Lower leg skin (tissue), 3 donors: ENCODE results near the gene RUNX2.

ENCODE experiments used
- POLR2A ChIP-seq, 2 donors: fragments of 450-650 bp; IDR thresholded peaks; one replicate each; pipeline ENCODE4 v1.6.1; 2016 to 2017; ENCODE audit warnings: antibody characterized with exemption in 2 of 2, mild to moderate bottlenecking in 1 of 2, moderate library complexity in 1 of 2
- TF ChIP-seq, protein P1 (sequence below), 3 donors: fragments of 450-650 bp; IDR thresholded peaks; one replicate each; pipeline ENCODE4 v1.5.1; 2016; ENCODE audit warnings: antibody characterized with exemption in 3 of 3, mild to moderate bottlenecking in 3 of 3, moderate library complexity in 2 of 3

DNA sequence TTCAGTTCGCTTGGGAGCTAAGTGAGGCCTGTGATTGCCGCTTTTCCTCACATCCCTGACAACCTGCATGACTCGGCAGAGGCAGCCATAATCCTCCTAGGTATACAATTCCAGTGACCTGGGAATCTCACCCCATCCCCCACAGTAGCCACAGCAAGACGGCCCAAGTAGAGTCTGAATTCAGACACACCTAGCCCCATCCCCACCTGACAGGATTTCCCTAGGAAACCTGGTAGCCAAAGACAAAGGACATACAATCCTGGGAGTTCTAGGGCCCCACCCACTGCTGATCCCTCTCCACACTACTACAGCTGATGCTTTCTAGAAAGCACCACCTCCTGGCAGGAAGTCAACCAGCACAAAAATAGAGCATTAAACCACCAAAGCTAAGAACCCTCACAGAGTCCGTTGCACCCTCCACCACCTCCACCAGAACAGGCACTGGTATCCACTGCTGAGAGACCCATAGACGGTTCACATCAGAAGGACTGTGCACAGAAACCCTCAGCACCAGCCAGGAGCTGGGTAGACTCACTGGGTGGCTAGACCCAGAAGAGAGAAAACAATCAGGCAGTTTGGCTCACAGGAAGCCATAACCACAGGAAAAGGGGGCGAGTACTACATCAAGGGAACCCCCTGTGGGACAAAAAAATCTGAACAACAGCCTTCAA lies 17.9 kb upstream of the RUNX2 start:
- TF ChIP-seq, protein P1, sequence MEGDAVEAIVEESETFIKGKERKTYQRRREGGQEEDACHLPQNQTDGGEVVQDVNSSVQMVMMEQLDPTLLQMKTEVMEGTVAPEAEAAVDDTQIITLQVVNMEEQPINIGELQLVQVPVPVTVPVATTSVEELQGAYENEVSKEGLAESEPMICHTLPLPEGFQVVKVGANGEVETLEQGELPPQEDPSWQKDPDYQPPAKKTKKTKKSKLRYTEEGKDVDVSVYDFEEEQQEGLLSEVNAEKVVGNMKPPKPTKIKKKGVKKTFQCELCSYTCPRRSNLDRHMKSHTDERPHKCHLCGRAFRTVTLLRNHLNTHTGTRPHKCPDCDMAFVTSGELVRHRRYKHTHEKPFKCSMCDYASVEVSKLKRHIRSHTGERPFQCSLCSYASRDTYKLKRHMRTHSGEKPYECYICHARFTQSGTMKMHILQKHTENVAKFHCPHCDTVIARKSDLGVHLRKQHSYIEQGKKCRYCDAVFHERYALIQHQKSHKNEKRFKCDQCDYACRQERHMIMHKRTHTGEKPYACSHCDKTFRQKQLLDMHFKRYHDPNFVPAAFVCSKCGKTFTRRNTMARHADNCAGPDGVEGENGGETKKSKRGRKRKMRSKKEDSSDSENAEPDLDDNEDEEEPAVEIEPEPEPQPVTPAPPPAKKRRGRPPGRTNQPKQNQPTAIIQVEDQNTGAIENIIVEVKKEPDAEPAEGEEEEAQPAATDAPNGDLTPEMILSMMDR (IDR thresholded peaks at IDR 0.05): no peak
- no peak for TF ChIP-seq POLR2A (IDR thresholded peaks at IDR 0.05)
